Cardiac fibroblast (primary cell): ENCODE data around the gene TRIM9.

Experiments used
- DNase-seq, 2 donors: peaks; one replicate each; pipeline versions ENCODE4 v3.0.0 to v3.0.0-alpha.2; 2010; ENCODE audit warnings: low read depth in 2 of 2
- H3K4me3 ChIP-seq, 2 donors: replicated peaks in 1 of 2; 1 replicate in 1 of 2; 2 replicates in 1 of 2; pipeline ENCODE4 v1.5.1; 2011; ENCODE audit warnings: low read depth in 2 of 2, low read length in 2 of 2, mild to moderate bottlenecking in 2 of 2, moderate library complexity in 1 of 2
- CTCF ChIP-seq: IDR thresholded peaks from one replicate; pipeline ENCODE4 v1.5.1; 2011; ENCODE audit warnings: low read depth, mild to moderate bottlenecking, low read length, inconsistent platforms

TRIM9 gene

DNA sequence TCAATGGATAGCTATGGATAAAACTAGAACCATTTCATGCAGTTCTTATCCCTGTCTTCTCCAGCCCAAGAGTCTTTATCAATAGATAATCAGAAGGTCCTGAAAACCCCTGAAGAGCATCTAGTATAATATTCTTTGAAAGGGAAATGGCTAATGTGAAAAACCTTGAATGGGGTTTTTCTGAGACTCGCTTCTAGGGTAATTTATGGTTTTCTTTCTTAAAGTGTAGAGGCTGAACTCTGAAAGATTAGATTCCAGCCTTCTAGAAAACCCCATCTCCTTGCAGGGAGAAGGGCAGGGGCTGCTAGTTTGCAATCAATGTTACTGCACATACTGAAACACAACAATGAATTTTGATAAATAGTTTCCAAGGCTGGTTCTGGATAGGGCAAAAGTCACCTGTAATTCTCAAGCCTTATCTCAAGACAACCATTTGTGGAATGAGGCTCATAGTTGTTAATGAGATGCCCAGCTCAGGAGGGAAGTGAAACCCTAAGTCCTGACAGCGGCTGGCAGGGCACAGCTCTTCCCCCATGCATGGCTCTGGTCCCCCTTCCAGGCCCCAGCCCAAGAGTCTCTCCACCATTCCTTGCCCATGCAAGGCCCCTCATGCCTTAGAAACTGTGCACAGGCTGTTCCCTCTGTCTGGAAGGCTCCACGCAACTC, 116.9 kb downstream of the TRIM9 start:
- H3K4me3 ChIP-seq, result no peak overlapping the region
- no peak for TF ChIP-seq CTCF
- no peak for DNase-seq

DNA sequence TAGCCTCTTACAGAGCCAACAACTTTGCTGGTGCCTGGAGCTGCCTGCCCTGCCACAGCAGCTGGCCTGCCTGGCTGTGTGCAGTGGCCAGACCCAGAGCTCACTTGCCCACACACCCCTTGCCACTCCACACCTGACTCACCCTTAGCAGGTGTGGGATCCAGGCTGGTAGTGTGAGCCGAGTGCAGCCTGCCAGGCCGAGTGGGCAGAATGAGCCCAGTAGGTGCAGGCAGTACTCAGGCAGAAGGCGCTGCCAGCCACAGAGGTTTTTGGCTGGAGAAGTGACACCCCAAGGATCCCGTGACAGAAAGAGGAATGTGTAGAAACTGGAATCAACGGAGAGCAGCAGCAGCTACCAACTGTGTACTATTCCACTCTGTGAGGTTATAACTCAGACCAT, 120.8 kb downstream of the TRIM9 start:
- no peak for TF ChIP-seq CTCF
- no peak overlapping the region for H3K4me3 ChIP-seq
- DNase-seq, result no peak

DNA sequence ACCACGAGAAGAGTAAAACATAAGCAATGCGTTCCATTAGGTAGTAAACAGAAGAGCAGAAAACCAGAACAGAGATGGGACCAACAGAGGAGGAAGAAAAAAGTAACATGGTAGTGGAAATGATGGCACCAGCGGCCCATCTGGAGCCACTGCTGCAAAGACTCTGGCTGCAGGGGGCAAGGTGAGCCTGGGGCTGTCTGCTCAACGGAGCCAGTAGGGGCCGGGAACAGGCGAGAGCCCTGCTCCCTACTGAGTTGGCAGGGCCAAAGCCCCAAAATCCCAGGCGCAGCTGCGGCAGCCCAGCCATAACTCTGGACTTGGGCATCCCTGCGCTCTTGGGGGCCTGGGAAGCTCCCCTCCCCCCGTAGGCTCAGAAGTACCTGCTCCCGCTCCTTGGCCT, 122.2 kb downstream of the TRIM9 start:
- no peak for DNase-seq
- no peak for TF ChIP-seq CTCF
- H3K4me3 ChIP-seq, result no peak overlapping the region

GRCh38 chr14:50970886-50971781, 123.8 kb downstream of the TRIM9 start:
- no peak overlapping the region for H3K4me3 ChIP-seq
- TF ChIP-seq CTCF, result no peak
- DNase-seq, result no peak

DNA sequence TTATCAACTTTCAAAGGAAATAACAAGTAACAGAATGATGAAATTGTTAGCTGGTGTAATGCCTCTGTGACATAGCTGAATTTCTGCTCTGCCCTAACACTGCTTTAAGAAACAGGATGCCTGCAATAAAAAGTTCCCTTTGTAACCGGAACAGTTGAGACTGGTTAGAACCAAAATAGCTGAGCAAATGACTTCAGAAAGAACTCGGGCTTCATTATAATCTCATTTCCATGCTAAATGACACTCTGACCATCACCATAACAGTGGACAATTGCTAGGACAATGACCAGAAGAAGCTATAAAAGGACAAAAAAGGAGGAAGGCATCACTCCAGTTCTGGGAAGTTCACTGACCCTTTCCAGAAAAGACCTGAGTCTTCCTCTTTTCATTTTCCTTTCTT, 127.1 kb downstream of the TRIM9 start:
- no peak for DNase-seq
- TF ChIP-seq CTCF, result no peak
- H3K4me3 ChIP-seq, result no peak overlapping the region

DNA sequence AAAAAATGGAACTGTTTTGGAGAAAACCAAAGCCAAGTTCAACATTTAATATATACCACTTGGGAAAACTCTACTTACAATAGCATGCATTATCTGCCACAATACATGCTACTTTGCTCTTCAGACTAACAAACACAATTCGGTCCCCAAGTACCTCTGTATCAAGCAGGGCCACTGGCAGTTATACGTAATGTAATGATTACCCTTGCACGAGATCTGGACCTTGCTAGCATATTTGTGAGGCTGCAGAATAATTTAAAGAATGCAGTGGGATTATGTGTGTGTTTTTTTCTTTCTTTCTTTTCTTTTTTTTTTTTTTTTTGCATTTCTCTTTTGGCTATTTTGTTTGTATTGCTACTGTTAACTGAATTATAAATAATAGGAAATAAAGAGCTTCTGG, 127.8 kb downstream of the TRIM9 start:
- peak in 1 of 2 donors; percentile 26 for DNase-seq
- H3K4me3 ChIP-seq, result no peak overlapping the region
- no peak for TF ChIP-seq CTCF
